GM19238 (cell line): Measurements from ENCODE around the gene AMOT.

Experiments
- DNase-seq: peaks from one replicate; pipeline ENCODE4 v3.0.0; 2011; ENCODE audit warnings: low spot score; ENCODE audit not compliant: insufficient read length

The AMOT gene

DNA sequence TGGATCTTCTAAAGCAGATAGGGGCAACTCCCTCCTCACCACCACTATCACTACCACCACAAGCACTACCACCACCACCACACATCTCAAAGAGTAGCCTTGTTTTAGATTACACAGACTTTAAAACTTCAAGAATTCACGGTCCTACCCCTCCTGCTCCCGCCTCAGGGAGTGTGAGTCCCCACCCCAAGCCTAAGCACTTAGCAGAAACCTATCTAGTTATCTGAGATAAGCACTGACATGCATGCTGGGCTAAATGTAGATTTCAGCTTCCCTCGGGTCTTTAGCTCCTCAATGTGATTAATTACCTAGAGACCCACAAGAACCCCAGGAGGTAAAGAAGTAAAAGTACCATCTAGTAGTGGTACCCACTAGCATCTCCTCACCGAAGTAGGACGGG is 775 bp downstream of the AMOT start:
- DNase-seq = no peak

DNA sequence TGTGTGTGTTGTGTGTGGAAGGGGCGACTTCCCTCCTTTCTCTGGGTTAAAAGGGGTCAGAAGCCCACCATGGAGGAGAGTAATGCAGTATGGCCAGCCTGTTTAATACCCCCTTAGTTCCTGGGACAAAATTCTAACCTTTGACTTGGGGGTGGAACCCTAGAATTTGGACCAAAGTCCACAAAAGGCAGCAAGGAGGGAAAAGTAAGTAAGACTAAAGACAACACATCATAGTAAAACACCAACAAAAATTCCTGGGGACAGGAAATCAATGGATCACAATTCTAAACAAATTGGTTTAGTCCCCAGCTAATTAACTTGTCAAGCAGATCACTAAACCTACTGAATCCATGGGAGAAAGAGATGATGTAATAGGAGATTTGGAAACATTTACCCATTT is 3.1 kb downstream of the AMOT start:
- DNase-seq = no peak

DNA sequence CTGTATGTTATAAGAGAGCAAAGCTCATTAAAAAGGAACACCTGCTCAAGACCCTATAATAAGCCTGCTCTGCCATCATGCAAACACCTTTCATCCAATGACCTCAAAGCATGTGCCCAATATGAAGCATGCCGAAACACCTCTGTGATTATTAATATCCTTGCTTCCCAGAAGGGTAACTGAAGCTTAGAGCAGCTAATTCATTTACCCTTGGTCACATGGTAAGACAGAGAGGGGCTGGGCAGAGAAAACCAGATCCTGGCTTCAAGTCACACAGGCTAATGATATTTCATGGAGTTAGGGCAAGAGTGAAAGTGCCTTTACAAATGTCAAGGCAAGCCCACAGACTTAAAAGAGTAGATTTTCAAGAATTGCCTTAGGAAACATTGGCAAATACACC is 5.6 kb downstream of the AMOT start:
- no peak for DNase-seq

DNA sequence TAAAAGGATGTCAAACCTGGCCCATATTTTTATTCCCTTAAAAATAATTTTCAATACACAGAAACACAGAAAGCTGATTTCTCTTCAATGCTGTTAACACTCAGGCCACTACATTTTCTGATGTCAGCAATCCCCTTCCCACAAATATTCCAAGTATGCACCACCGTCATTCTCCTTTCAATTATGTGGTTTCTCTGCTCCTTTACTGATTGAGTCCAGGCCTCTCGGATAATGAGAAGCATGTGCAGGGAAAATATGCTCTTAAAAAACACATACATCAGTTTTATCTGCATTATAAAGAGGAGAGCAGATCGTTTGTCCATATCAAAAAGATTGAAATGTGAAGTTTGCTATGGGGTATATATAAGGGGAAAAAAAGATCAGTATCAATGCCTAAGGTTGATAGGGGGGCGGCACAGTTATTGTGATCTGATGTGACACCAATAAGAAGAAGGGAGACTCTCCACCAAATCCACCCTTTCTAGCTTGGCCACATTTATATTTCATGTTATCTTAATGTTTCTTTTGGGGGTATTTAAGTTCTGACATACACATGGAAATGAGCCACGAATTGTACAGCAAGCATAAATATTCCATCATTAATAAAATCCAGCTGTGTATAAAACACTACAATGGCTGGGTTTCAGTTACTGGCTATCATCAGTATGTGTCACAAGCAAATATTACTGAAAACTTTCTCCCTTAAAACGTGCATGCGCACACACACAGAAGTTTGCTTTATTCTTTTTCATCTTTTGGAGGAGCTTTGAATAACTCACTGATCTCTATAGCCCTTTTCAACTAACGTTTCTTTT is 6.4 kb downstream of the AMOT start:
- no peak for DNase-seq

DNA sequence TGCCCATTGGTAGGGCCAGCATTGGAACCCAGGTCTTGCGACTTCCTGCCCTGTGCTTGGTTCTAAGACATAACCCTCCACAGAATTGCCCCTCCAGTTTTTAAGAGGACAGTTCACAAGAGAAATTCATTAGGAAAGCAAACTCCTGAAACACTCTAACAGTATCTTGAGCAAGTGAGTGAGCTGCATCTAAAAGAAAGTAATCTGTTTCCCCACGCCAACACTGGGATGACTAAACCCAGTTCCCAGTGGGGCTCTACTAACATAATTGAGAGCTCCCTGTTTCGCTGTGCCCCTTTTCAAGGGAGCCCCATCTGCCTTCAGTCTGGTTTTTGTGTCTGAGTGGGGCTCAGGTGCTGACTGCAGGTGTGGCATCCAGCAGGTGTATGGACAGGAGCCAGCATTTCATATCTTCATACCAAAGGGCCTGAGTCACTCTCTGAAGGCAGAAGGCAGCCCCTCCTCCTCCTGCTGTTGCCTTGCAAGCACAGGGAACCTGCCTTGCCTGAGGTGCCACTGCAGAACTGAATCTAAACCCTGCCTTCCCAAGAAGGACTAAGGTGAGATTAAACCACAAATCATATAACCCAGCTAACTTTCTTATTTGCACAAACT is 8.0 kb downstream of the AMOT start:
- DNase-seq = no peak

DNA sequence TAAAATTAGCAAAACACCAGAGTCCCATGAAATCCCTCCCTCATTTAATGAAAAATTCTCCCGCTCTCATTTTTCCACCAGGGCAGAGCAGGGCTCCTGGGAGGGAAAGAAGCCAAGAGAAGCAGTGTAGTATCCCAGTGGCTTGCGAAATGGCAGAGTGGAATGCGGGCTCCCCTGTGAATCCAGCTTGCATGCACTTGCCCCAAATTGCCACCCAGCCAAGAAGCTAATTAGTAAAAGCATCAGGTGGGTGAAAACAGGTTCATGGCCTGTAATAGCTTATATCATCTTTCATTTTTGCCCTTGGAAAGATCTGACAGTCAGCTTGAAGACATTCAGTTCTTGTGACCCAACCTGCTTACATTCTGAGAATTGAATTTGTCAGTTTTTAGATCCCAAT is 10.1 kb downstream of the AMOT start:
- DNase-seq = no peak

DNA sequence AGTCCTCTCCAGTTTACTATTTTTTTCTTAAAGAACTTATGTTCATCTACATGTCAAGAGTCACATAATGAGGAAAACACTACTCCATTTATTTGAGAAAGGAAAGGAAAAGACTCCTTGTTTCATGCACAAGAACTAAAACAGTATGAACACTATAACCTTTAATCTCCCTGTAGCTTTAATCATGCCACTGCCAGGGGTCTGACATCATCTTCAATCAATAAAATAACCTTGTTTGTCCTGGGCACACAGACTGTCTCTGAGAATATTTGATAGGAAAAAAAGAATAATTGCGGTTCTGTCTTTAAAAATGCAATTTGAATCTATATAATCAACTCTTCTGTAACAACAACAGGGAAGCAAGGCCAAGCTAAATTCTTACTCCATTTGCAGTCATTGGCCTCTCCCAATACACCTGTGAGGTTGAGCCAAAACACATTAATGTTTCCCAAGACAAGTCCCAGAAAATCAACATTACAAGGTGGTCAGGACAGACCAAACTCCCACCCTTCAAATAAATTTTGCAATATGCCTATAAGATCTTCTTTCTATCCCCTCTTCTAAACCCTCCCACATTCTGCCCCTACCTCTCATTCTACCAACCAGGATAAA is 13.2 kb downstream of the AMOT start:
- no peak for DNase-seq

DNA sequence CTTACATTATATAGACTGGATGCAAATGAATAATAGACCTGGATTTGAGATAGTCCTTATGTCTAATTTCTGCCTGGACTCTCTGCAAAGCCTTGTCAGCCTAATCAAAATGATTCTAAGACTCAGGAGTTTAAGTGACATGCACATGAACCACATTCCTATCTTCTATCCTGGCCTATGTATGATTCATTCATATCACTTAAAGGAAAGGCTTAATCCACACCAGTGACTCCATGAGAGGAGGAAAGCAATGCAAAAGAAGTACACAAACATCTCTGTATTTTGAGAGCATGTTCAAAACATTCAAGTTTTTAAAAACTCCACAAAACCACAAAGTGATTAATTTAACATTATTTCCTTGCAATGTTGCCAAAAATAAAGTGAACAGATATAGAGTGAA is 14.6 kb downstream of the AMOT start:
- no peak for DNase-seq

DNA sequence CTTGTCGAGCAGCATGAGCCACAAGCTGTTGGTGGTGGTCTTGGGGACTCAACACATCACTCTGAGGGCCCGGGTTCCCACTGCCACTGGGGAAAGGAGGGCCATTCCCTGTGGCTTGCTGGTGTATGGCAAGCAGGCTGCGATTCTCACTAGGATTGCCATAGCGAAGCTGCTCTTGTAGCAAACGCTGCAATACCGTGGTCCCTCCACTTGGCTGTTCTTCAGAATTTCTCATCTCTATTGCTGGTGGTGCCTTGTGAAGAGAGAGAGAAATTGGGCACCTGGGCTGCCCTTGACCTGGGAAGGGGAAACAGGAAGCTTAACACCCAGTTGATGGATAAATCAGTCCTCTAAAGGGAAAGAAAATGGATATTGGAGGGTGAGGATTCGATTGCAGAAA is 17.7 kb downstream of the AMOT start:
- DNase-seq = no peak

DNA sequence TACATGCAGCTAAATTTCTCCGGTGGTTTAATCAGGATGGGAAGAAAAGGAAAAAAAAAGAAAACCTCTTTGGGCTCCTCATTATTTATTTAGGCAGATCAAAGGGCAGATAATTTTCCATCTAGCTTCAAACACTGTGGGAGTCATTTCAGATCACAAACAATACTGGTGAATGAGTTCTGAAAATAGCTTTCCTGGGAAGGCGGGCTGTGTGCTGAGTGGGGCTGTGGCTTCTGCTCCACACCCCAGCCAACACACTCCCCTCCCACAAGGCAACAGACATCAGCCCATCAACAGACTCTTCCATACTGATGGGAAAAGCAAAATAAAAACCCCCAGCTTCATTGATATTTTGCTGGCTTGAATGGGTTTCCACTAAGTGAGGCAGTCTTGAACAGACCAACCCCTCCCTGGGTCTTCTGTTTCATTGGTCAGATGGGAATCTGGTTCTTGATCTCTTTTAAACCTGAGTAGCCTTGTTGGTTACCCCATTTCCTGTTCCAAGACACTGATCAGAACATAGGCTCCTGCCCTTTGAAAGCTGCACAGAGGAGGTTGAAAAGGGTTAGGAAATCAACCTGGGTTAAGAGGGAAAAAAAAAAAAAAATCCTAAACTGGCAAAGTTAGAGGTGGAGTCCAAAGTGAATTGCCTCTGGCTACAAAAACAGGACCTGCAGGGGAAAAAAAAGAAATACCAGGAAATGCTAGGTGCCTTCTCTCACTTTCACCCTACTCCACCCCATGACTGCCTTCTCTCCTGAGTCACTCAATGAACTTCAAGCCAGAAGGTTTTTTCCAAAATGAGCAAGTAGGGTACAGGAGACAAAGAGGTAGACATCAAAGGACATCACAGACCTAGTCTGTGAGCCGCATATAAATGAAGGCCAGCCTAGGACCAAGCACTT is 20.0 kb downstream of the AMOT start:
- DNase-seq = no peak

DNA sequence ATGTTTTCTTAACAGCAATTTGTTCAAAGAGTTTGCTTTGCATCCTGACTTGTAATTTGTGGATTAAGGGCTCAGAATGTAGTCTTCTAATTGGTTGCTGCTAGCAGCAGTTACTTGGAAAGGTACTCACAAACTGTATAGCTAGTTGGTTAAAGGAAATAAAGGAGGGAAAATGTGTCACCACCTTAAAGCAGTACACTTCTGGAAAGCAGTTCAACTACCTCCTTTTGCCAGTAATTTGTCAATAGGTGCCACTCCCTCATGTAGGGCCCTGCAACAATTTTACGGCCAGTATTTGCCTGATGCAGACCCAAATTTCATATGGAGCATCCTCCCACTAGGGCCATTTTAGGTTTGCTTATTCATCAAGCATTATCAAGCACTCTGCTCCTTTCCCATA is 20.8 kb downstream of the AMOT start:
- no peak for DNase-seq

DNA sequence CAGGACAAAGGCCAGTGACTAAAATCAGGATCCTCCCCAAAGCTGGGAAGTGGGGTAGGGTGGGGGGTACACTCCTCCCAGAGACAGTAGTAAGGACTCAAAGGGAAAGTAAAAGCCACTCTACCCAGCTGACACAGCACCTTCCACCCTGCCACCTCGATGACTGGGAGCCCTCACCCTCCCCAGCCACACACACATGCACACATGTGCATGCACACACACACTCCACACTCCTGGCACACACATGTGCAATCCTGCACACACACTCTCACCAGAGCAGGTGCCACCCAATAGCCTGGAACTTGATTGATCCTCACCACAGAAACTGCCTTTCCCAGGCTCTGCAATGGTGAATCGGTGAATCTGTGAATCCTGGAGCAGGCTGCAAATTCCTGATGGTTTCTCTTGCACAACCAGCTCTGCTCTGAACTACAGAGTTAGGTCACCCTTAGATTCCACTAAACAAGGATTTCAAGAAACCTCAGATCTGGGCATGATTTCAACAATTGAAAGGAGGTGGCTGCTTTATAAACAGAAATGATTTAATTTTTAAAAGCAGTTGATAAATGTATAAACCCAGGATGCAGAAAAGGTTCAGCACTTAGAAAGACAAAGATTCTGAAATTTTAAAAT is 21.5 kb downstream of the AMOT start:
- DNase-seq = no peak

DNA sequence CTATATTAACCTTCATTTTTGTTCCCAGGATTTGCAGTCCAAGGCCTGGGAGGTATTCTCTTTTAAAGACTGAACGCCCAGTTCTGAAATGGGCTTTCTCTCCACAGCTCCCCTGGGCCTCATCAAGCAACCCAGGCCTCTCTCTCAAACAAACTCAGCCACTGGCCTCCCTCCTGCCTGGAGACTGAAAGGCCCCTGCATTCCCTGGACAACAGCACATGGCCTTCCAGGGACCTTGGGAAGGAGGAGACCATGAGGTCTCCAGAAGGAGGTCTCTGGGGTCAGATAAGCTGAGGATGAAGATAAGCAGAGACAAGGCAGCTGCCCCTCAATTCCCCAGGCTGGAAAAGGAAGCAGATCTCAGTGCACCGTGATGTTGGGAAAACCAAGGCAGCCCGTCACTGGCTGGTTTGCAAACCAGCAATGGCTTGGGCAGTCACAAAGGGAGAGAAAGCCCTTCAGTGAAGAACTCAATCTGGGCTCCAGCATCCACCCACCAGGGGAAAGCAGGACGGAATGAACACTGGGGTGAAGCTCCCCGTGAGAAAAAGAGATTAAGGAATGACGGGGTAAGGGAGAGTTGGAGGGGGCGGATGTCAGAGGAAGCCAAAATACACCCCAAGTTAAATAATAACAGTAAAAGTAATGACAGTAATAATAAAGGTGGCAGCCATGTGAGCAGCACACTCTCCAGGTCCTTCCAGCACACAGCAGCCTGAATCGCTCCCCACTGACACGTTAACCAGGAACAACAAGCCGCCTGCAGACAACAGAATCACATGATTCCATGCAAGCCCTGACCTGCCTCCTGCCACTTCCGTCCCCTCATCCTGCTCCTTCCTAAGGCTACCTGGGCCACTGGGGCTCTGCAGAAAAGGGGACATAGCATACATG is 22.3 kb downstream of the AMOT start:
- no peak for DNase-seq

DNA sequence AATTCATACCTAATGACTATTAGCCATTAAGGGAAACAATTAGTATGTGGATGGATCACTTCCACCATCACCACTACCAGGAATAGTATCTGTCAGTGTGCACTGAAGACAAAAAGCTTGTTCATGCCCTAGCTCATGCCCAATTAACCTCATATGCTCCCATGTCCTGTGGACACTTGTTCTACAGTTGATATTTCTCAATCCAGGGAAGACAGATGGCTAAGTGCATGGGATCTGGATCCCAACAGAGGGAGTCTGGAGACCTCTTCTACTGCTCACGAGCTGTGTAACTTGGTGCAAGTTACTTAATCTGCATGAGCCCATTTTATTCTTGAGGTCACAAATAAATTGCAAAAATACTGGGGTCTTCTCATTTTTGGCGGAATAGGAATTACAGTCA is 23.7 kb downstream of the AMOT start:
- no peak for DNase-seq

DNA sequence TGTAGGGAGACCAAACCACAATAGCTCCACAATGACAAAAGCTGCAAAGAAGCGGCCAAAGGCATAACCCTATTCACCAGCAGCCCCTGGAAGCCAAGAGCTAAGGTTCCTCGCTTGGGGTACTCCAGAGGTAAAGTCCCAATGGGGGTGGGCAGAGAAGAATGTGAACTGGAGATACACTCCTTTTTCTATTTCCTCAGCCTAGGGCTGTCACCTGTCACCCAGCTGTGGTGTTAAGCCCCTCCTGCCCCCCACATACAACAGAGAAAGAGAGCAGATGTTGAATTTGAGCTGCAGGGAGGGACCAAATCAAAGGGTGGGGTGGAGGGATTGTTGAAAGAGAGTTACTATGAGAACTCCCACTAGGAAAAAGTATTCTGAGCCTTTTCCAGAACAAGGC is 26.1 kb downstream of the AMOT start:
- no peak for DNase-seq

DNA sequence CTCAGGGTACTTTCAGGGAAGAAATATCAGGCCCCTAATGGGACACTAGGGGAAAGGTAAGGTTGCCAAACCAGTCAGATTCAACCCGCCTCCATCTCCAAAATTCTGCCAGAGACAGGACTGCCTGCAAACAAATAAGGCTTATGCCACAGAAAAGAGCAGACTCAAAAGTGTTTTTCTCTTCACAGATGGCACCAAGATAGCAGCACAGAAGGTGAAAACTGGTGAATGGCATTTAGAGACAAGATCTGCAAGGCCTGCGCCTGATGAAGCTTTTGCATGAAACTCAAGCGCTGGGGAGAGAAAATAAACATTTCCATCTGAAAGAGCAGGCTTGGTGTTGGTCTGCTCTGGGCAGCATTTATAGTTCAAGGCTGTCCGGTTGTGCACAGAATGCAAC is 27.9 kb downstream of the AMOT start:
- no peak for DNase-seq

DNA sequence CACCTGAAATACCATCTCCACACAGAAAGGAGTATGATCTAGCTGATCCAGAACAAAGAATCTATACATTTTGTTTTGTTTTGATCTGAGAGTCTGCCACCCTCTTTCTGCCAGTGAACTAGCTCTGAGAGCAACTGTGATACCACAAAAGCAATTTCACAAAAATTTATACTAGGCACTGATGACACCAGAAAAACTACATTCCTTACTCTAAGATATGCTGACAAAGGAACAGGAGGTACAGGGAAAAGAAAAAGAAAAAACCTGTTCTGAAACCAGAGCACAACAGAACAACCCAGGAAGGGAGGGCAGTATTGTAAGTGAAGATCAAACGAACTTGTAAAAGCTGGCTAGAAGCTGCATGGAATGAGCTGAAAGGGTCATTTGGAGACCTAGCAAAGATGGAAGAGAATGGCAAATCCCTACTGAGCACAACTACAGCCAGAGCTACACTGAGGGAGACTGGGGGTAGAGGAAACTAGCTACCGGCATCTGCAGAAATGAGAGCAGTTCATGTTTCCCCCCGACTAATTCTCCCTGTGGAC is 31.9 kb downstream of the AMOT start:
- no peak for DNase-seq

DNA sequence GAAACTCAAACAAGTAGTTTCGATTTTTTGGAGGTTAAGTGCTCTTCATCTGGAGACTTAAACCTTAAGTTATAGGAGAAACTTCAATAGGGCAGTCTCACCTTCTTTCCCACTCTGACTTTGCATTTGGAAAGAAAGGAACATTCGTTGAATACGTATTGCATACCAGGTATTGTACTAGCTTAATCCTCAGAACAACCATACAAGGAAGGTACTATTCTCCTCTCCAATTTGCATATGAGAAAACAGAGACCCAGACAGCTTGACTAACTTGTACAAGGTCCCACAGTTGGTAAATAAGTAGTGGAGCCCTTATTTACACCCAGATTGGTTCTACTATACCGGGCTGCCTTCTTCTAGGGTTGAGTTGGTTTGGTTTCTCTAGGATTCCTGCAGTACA is 32.6 kb downstream of the AMOT start:
- no peak for DNase-seq

DNA sequence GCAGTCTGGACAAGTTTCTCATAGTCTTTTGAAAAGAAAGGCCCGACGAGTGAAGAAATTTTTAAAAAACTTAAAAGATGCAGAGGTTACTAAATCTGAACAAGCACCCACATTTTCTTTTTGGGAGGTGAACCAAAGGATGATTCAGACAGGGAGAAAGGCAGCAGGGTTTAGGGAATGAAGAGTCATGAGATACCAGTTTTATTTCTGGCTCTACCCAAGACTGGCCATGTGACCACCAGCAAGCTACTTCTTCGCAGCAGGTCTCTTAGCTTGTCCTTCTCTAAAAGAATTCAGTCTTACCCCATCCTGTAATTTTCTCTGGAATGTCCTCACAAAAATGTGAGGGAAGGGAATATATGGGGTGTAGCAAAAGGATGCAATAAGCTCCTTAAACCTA is 37.6 kb downstream of the AMOT start:
- DNase-seq = no peak

DNA sequence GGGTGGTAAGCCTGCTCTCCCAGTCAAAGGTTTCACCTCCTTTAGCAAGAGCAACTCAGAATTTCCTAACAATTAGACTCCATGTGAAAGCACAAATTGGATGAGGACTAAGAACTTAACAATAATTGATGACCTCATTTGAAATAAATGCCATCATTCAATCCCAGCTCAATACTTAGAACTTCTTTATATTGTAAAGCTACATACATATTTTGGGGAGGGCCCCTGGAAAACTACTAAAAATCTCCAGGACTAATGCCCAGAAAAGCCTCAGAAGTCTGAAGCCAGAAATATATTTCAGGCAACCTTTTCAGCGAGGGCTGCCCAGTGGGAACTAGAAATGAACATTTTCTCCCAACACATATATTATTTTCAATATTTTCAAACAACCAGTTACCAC is 38.1 kb downstream of the AMOT start:
- no peak for DNase-seq
